Right lobe of liver (tissue), 6 donors: ENCODE data around the gene WDR82. TPM values are rescaled to one million over a fixed set of nuclear protein-coding genes. Genes with fewer than 3 reads are reported as not detected.
A peak's percentile ranks its signal among the peaks of the same experiment; 100 is the strongest.

Source experiments
- ATAC-seq, 4 donors: fragments of 200-7000 bp; cut with Tn5 transposase; one replicate each; pipeline ENCODE4 v1.9.1; 2020; ENCODE audit warnings: mild to moderate bottlenecking in 4 of 4, moderate library complexity in 4 of 4
- DNase-seq, 3 donors: peaks; one replicate each; pipeline ENCODE4 v3.0.0-alpha.2; 2020
- H3K27ac ChIP-seq, 3 donors: fragments of 200-600 bp; one replicate each; pipeline ENCODE4 v1.8.0; 2022
- H3K27me3 ChIP-seq, 2 donors: fragments of 200-600 bp; one replicate each; pipeline ENCODE4 v1.8.0; 2022
- H3K36me3 ChIP-seq, 4 donors: fragments of 200-600 bp; sonication (generic) in 1 of 4; one replicate each; pipeline versions ENCODE4 v1.5.1 to v1.8.0; 2017 to 2022; ENCODE audit warnings: control low read depth in 1 of 4
- H3K4me1 ChIP-seq, 4 donors: fragments of 200-600 bp; sonication (generic) in 1 of 4; one replicate each; pipeline versions ENCODE4 v1.5.1 to v1.8.0; 2017 to 2022; ENCODE audit warnings: control low read depth in 1 of 4
- H3K4me3 ChIP-seq, 3 donors: fragments of 200-600 bp; one replicate each; pipeline ENCODE4 v1.8.0; 2022
- H3K9me3 ChIP-seq, 4 donors: fragments of 200-600 bp; sonication (generic) in 1 of 4; one replicate each; pipeline versions ENCODE4 v1.5.1 to v1.8.0; 2017 to 2022; ENCODE audit warnings: control low read depth in 1 of 4
- POLR2A ChIP-seq: fragments of 450-650 bp; IDR thresholded peaks from one replicate; pipeline ENCODE4 v1.6.1; 2017; ENCODE audit warnings: antibody characterized with exemption, mild to moderate bottlenecking
- WGBS: methylation state at CpG from one replicate; pipeline ENCODE4 v1.1.6; 2018; ENCODE audit warnings: low coverage, low lambda C conversion rate; ENCODE audit not compliant: insufficient coverage; ENCODE audit errors: missing lambda C conversion rate; 5-methylcytosine and 5-hydroxymethylcytosine counted together
- intact Hi-C, 2 donors: fragments of 100-400 bp; cut with DNase I; formaldehyde crosslinking; loops; one replicate each; pipeline versions ENCODE4 v1.11.2 to v1.14.1; 2022
- total RNA-seq, 6 experiments: library from RNA; depleted of rRNA in 2 of 6; stranded (reverse); fragments of >200 nt in 2 of 6; fragmentation: NEBNext Ultra II Directional in 3 of 6; extraction: Animal tissue kit (Norgen Biotek cat#: 25700) in 3 of 6; gene quantifications; one replicate each; pipeline versions ENCODE4 v1.1.0 to v1.2.4, GENCODE V29; 2016 to 2023
- TF ChIP-seq, protein P1 (sequence below), 4 donors: fragments of 200-600 bp in 3 of 4; fragments of 450-650 bp in 1 of 4; IDR thresholded peaks; one replicate each; pipeline versions ENCODE4 v1.5.1 to v1.8.0; 2016 to 2022; ENCODE audit warnings: antibody characterized with exemption in 4 of 4, mild to moderate bottlenecking in 2 of 4
- donor health status: DM: no; HTN: yes; CAD: no.
- donor health status: DM: no; HTN: no; CAD: no.
- donor health status: DM: no; HTN: no; CAD: no.
- donor health status: DM: no; HTN: yes; CAD: no.
- donor health status: DM: no; HTN: yes; CAD: no.

WDR82 gene
- total RNA-seq, 6 experiments from 2014 or later, result 14.1 to 25.2 (median 20.7) TPM

DNA sequence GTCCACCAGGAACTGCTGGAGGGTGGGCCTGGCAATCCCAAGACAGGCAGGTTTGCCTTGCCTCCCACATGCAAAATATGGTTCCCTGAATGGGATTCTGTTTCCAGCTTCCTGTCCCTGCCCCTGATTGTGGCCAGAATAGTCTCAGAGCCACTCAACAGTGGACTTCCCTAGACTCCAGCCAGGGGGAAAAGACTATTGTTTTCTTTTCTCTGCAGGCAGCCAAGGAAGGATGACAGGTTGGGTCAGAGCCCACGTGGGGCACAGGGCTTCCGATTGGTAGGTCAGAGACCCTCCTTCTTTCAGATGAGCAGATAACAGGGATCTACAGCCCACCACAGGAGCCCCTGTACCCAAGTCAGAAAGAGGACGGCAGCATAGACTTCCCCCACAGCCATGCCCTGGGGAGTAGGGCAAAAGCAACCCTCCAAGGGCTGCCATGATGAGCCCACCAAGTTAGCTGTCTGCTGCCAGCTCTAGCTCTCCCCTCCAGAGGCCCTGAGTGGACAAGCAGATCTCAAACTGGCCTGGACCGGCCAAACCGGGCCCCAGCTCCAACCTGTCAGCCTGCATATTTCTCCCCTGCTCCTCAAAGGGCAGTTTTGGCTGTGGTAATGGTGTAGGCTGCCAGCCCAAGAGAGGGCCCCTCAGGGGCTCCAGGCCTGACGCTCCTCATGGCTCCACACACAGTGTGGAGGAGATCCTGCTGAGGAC is 59.4 kb downstream of the WDR82 start:
- Histone ChIP-seq H3K36me3 (peaks cover 7 to 16% (median 10%) of the 10 kb centered on the region in 4 donors), H3K4me1 (peaks cover 0 to 25% (median 13%) of the 10 kb centered on the region in 4 donors), H3K4me3 (no peak overlapping the region), H3K27ac (no peak overlapping the region), H3K9me3 (no peaks in the 10 kb centered on the region), H3K27me3 (no peaks in the 10 kb centered on the region)
- intact Hi-C loops, result no loop called here
- peak in 1 of 3 donors; percentile 50 for DNase-seq
- no peak for ATAC-seq
- TF ChIP-seq POLR2A, result no peak
- TF ChIP-seq, protein P1, sequence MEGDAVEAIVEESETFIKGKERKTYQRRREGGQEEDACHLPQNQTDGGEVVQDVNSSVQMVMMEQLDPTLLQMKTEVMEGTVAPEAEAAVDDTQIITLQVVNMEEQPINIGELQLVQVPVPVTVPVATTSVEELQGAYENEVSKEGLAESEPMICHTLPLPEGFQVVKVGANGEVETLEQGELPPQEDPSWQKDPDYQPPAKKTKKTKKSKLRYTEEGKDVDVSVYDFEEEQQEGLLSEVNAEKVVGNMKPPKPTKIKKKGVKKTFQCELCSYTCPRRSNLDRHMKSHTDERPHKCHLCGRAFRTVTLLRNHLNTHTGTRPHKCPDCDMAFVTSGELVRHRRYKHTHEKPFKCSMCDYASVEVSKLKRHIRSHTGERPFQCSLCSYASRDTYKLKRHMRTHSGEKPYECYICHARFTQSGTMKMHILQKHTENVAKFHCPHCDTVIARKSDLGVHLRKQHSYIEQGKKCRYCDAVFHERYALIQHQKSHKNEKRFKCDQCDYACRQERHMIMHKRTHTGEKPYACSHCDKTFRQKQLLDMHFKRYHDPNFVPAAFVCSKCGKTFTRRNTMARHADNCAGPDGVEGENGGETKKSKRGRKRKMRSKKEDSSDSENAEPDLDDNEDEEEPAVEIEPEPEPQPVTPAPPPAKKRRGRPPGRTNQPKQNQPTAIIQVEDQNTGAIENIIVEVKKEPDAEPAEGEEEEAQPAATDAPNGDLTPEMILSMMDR (IDR thresholded peaks at IDR 0.05), result no peak
- WGBS, result 80% methylated on average over 1 of the region's 6 CpGs

DNA sequence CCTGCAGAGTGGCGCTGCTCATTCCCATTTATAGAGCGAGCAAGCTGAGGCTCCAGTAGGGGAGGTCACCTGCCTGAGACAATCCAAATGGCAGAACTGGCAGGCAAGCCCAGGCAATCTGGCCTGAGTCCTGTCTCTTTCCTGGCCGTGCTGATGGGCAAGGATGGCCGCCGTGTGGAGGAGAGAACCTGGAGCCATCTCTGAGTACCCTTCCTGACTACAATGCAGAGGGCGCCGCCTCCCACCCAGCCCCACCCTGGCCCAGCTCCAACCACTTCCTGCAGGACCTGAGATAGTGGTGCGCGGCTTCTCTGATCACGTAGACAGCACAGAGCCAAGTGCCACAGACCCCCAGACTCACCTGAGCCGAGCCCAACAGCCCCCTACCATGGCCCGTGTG is 60.0 kb downstream of the WDR82 start:
- peak in 1 of 3 donors; percentile 54 for DNase-seq
- peak overlapping the region; percentile 18 to 99 (median 78) for H3K27ac ChIP-seq
- TF ChIP-seq, protein P1 (IDR thresholded peaks at IDR 0.05), result no peak
- no peak for TF ChIP-seq POLR2A
- no peak for ATAC-seq
- intact Hi-C loops, result no loop called here
- H3K27me3 ChIP-seq, result no peaks in the 10 kb centered on the region
- no peaks in the 10 kb centered on the region for H3K9me3 ChIP-seq
- H3K4me1 ChIP-seq, result peaks cover 0 to 30% (median 14%) of the 10 kb centered on the region in 4 donors
- no peak overlapping the region for H3K4me3 ChIP-seq
- peaks cover 10 to 23% (median 17%) of the 10 kb centered on the region in 4 donors for H3K36me3 ChIP-seq
- WGBS, result no CpG with 5 or more reads among the region's 12 CpGs

DNA sequence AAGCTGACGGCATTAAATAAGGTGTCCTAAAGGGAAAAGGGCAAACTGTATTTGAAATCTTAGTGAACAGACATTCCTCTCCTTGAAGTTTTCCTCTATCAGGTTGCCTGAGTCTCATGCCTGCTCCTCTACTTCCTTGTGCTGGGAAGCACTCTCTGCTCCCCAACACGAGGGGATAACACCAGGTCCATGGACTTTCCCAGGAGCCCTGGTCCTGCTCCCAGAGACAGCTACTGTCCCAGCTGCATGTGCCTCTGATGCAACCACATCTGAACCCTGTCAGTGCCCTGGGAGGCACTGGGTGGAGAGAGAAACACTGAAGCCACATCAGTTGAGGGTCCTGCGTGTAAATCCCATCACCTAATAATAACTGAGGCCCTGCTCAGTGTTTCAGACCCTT is 60.4 kb downstream of the WDR82 start:
- H3K4me3 ChIP-seq, result no peak overlapping the region
- DNase-seq (peak in 1 of 3 donors; percentile 67), ATAC-seq (peak in 3 of 4 donors; percentile 2 to 10 (median 3))
- WGBS, result 86% methylated on average over 1 of the region's 3 CpGs
- peaks cover 0 to 30% (median 14%) of the 10 kb centered on the region in 4 donors for H3K4me1 ChIP-seq
- peaks cover 10 to 27% (median 21%) of the 10 kb centered on the region in 4 donors for H3K36me3 ChIP-seq
- H3K27me3 ChIP-seq, result no peaks in the 10 kb centered on the region
- intact Hi-C loops, result no loop called here
- TF ChIP-seq, protein P1 (IDR thresholded peaks at IDR 0.05), result no peak
- no peak for TF ChIP-seq POLR2A
- H3K27ac ChIP-seq, result peak overlapping the region; percentile 18 to 99 (median 78)
- no peaks in the 10 kb centered on the region for H3K9me3 ChIP-seq

DNA sequence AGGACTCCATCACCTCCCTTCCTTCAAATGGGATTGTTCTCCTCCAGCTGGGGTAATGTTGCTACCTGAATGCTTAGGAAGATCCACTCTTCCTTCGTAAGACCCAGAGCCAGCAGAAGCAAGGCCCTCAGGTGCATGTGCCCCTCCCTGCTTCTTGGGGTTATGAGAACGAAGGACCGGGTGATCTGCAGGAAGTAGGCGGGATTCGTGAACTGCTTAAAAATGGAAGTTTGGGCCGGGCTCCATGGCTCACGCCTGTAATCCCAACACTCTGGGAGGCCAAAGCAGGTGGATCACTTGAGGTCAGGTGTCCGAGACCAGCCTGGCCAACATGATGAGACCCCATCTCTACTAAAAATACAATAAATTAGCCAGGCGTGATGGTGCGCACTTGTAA is 61.0 kb downstream of the WDR82 start:
- Histone ChIP-seq H3K27ac (peak overlapping the region; percentile 66 to 99 (median 78)), H3K4me3 (no peak overlapping the region), H3K4me1 (peaks cover 0 to 31% (median 14%) of the 10 kb centered on the region in 4 donors), H3K9me3 (no peaks in the 10 kb centered on the region), H3K36me3 (peaks cover 10 to 33% (median 26%) of the 10 kb centered on the region in 4 donors), H3K27me3 (no peaks in the 10 kb centered on the region)
- TF ChIP-seq, protein P1 (IDR thresholded peaks at IDR 0.05), result no peak
- peak; percentile 1 for TF ChIP-seq POLR2A
- intact Hi-C loops, result no loop called here
- DNase-seq (peak in 1 of 3 donors; percentile 50), ATAC-seq (no peak)
- WGBS, result 49% methylated on average over 9 of the region's 10 CpGs
